Transverse colon (tissue), 4 donors: Measurements from ENCODE around the gene ZBTB40. TPM values are rescaled to one million over a fixed set of nuclear protein-coding genes. Genes with fewer than 3 reads are reported as not detected.

ENCODE experiments used
- DNase-seq: peaks from one replicate; pipeline ENCODE4 v3.0.0-alpha.2; 2019
- H3K27ac ChIP-seq, 4 donors: fragments of 200-600 bp; sonication (generic); 2 replicates each; pipeline ENCODE4 v1.5.1; 2016 to 2018; ENCODE audit warnings: inconsistent platforms in 4 of 4
- H3K27me3 ChIP-seq: fragments of 200-600 bp; sonication (generic); 2 replicates; pipeline ENCODE4 v1.5.1; 2017; ENCODE audit warnings: inconsistent platforms
- H3K36me3 ChIP-seq, 4 donors: fragments of 200-600 bp; sonication (generic); 2 replicates each; pipeline ENCODE4 v1.5.1; 2017 to 2019; ENCODE audit warnings: inconsistent platforms in 4 of 4
- H3K4me1 ChIP-seq, 4 donors: fragments of 200-600 bp; sonication (generic); 2 replicates each; pipeline ENCODE4 v1.5.1; 2017 to 2020; ENCODE audit warnings: inconsistent platforms in 4 of 4
- H3K4me3 ChIP-seq, 4 donors: fragments of 200-600 bp; sonication (generic); 1 replicate in 1 of 4; 2 replicates in 3 of 4; pipeline versions ENCODE4 v1.5.1 to v1.6.1; 2017 to 2019; ENCODE audit warnings: inconsistent platforms in 4 of 4
- H3K9me3 ChIP-seq, 2 donors: fragments of 200-600 bp; sonication (generic); 2 replicates each; pipeline ENCODE4 v1.5.1; 2017 to 2019; ENCODE audit warnings: inconsistent platforms in 2 of 2
- EP300 ChIP-seq: sonication (generic); formaldehyde crosslinking; IDR thresholded peaks from one replicate; pipeline ENCODE4 v1.6.1; 2017; ENCODE audit warnings: antibody characterized with exemption, low read depth
- POLR2A ChIP-seq: fragments of 450-650 bp; IDR thresholded peaks from one replicate; pipeline ENCODE4 v1.6.1; 2016; ENCODE audit warnings: antibody characterized with exemption, mild to moderate bottlenecking, moderate library complexity
- POLR2AphosphoS5 ChIP-seq, 3 donors: sonication (generic); formaldehyde crosslinking; IDR thresholded peaks; one replicate each; pipeline ENCODE4 v1.6.1; 2016; ENCODE audit warnings: antibody characterized with exemption in 3 of 3
- WGBS, 2 donors: methylation state at CpG; one replicate each; pipeline ENCODE4 v1.1.5; 2018; ENCODE audit warnings: low coverage in 1 of 2; 5-methylcytosine and 5-hydroxymethylcytosine counted together
- in situ Hi-C, 4 donors: fragments of 200-750 bp; cut with MboI; loops; one replicate each; pipeline versions ENCODE4 v1.15.0 to v1.15.1; 2017; ENCODE audit warnings: low sequenced_read_pairs in 3 of 4, low pct_ligation_motif_present in 1 of 4, low pct_unique_long_range_greater_than_20kb in 1 of 4
- intact Hi-C: fragments of 100-400 bp; cut with DNase I; formaldehyde crosslinking; loops from one replicate; pipeline ENCODE4 v1.15.1; 2023; ENCODE audit warnings: low total_unique reads
- total RNA-seq, 4 donors: library from RNA; depleted of rRNA; stranded (reverse); fragments of >200 nt; gene quantifications; one replicate each; pipeline ENCODE4 v1.1.0, GENCODE V29; 2016
- TF ChIP-seq, protein P1 (sequence below), 5 experiments: fragments of 200-600 bp in 3 of 5; fragments of 450-650 bp in 2 of 5; sonication (generic) in 3 of 5; IDR thresholded peaks; 1 replicate in 2 of 5; 2 replicates in 3 of 5; pipeline ENCODE4 v1.5.1; 2016 to 2017; ENCODE audit warnings: antibody characterized with exemption in 5 of 5, inconsistent platforms in 3 of 5, mild to moderate bottlenecking in 2 of 5, moderate library complexity in 1 of 5

ZBTB40 gene
- total RNA-seq, 4 donors from 2014 or later: 17.7 to 30.3 (median 21.1) TPM

DNA sequence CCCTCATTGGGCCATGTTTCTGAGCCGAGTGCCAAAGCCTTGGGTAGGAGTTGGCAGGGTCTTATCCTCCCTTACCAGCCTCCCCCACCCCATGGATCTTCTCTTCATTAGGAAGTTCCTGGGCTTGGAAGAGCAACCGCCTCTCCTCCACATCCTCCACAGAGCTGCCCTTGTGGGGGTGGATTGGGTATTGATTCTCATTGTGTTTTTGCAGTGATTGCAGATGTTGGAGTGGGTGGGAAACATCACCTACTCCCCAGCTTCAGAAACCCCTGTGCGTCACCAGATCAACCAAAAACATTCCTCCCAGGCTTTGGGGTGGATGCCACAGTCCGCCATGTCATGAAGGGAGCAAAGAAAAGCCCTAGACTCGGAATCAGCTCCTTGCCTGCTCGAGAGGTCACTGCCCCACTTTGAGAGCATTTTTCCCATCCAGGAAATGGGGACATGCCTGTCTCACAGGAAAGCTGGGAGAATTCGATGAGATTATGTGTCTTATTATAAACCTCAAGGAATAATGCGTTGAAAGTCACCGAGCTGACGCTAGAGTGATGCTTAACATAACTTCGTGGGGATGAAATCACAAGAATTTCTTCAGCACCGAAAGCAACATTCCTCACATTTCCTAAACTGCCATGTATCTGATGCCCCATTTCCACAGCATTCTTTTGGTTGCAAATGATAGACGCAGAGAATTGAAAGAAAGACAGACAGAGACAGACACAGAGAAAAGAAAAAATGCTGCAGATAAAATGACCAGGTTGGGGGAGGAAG is 44.7 kb upstream of the ZBTB40 start:
- in situ Hi-C loops: loop anchor here in 2 of 4 donors (25.0 kb wide), 2 partner anchors 270 to 530 kb away; partner anchors contain the start of gene WNT4 (in 2 of the 2)
- WGBS, 2 donors: 71 to 84% methylated on average over 8 to 13 of the region's 13 CpGs
- Histone ChIP-seq H3K36me3 (no peaks in the 10 kb centered on the region), H3K4me3 (no peak overlapping the region), H3K9me3 (no peaks in the 10 kb centered on the region), H3K27ac (no peak overlapping the region), H3K27me3 (peaks cover 22% of the 10 kb centered on the region), H3K4me1 (no peaks in the 10 kb centered on the region)
- TF ChIP-seq EP300: no peak
- no peak for TF ChIP-seq POLR2AphosphoS5 (IDR thresholded peaks at IDR 0.05)
- no peak for TF ChIP-seq POLR2A
- TF ChIP-seq, protein P1, sequence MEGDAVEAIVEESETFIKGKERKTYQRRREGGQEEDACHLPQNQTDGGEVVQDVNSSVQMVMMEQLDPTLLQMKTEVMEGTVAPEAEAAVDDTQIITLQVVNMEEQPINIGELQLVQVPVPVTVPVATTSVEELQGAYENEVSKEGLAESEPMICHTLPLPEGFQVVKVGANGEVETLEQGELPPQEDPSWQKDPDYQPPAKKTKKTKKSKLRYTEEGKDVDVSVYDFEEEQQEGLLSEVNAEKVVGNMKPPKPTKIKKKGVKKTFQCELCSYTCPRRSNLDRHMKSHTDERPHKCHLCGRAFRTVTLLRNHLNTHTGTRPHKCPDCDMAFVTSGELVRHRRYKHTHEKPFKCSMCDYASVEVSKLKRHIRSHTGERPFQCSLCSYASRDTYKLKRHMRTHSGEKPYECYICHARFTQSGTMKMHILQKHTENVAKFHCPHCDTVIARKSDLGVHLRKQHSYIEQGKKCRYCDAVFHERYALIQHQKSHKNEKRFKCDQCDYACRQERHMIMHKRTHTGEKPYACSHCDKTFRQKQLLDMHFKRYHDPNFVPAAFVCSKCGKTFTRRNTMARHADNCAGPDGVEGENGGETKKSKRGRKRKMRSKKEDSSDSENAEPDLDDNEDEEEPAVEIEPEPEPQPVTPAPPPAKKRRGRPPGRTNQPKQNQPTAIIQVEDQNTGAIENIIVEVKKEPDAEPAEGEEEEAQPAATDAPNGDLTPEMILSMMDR (IDR thresholded peaks at IDR 0.05): no peak
- intact Hi-C loops: no loop called here
- no peak for DNase-seq

DNA sequence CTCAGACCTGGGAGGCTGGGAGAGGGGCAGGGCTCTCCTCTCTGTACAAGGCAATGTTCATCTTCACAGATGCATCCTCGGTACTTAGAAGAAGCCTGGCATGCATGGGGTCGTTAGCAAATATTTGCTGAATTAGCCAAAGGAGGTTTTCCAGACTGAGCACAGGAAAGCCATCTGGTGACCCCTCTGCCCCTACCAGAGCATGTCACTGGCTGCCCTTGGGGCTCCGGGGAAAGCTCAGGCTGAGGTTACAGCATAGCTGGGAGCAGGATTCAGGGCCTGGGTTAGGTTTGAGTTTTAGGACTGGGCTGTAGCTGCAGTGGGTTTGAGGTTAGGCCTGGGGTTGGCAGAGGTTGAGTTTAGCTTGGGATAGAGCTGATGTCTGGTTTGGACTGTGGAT is 43.4 kb upstream of the ZBTB40 start:
- no peak for DNase-seq
- Histone ChIP-seq H3K9me3 (no peaks in the 10 kb centered on the region), H3K27ac (no peak overlapping the region), H3K27me3 (peaks cover 22% of the 10 kb centered on the region), H3K4me1 (no peaks in the 10 kb centered on the region), H3K4me3 (no peak overlapping the region), H3K36me3 (no peaks in the 10 kb centered on the region)
- intact Hi-C loops (no loop called here), in situ Hi-C loops (loop anchor here in 2 of 4 donors (25.0 kb wide), 2 partner anchors 271 to 529 kb away; partner anchors contain the start of gene WNT4 (in 2 of the 2))
- 64% methylated on average over 3 of the region's 3 CpGs; no CpG with 5 or more reads in 1 of the 2 donors for WGBS, 2 donors
- TF ChIP-seq, protein P1 (IDR thresholded peaks at IDR 0.05): no peak
- TF ChIP-seq POLR2AphosphoS5 (IDR thresholded peaks at IDR 0.05) (no peak), EP300 (no peak), POLR2A (no peak)

DNA sequence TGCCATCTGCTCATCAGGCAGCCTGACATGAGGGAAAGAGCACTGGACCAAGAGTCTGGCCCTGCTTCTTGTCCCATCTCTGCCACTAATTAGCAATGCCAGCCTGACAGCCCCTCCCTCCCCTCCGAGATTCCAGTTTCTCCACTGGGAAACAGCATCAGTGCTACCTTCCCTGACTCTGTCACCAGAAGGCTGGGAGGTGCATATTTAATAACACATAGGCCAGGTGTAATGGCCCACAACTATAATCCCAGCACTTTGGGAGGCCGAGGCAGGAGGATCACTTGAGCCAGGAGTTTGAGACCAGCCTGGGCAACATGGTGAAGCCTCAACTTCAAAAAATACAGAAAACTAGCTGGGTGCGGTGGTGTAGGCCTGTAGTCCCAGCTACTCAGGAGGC is 41.2 kb upstream of the ZBTB40 start:
- no peak for DNase-seq
- 75 to 96% methylated on average over 2 to 3 of the region's 3 CpGs for WGBS, 2 donors
- Histone ChIP-seq H3K4me3 (no peak overlapping the region), H3K27me3 (peaks cover 9% of the 10 kb centered on the region), H3K27ac (no peak overlapping the region), H3K36me3 (no peaks in the 10 kb centered on the region), H3K9me3 (no peaks in the 10 kb centered on the region), H3K4me1 (peaks cover 0 to 9% (median 0%) of the 10 kb centered on the region in 4 donors)
- in situ Hi-C loops (loop anchor here in 3 of 4 donors (10.0 to 25.0 kb wide), 4 partner anchors 234 to 527 kb away; partner anchors contain the start of genes WNT4 (in 2 of the 3) and C1QC (in 1 of the 3)), intact Hi-C loops (no loop called here)
- TF ChIP-seq EP300: no peak
- TF ChIP-seq POLR2AphosphoS5 (IDR thresholded peaks at IDR 0.05): no peak
- TF ChIP-seq POLR2A: no peak
- TF ChIP-seq, protein P1 (IDR thresholded peaks at IDR 0.05): no peak

DNA sequence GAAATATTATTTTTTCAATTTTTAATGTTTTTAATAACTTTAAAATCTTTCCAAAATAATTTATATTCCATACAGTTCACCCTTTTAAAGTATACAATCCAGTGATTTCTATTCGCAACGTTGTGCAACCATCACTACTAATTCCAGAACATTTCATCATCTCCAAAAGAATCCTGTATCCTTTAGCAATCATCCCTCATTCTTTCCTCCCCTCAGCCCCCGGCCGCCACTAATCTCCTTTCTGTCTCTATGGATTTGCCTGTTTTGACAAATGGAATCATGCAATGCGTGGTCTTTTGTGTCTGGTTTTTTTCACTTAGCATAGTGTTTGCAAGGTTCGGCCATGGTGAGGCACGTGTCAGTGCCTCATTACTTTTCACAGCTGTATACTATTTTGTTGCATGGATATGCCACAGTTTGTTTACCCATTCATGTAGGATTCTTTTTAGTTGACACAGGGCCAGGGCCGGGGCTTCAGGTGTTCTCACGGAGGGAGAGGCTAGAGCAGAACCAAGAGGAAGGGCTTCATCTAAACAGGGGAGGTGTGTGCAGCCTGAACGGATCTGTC is 40.6 kb upstream of the ZBTB40 start:
- 81 to 85% methylated on average over 8 to 10 of the region's 10 CpGs for WGBS, 2 donors
- Histone ChIP-seq H3K4me1 (peaks cover 0 to 9% (median 0%) of the 10 kb centered on the region in 4 donors), H3K27me3 (peaks cover 5% of the 10 kb centered on the region), H3K4me3 (no peak overlapping the region), H3K27ac (no peak overlapping the region), H3K9me3 (no peaks in the 10 kb centered on the region), H3K36me3 (no peaks in the 10 kb centered on the region)
- no peak for DNase-seq
- intact Hi-C loops (no loop called here), in situ Hi-C loops (loop anchor here in 3 of 4 donors (10.0 to 25.0 kb wide), 4 partner anchors 234 to 526 kb away; partner anchors contain the start of genes WNT4 (in 2 of the 3) and C1QC (in 1 of the 3))
- TF ChIP-seq EP300 (no peak), POLR2AphosphoS5 (IDR thresholded peaks at IDR 0.05) (no peak), POLR2A (no peak)
- TF ChIP-seq, protein P1 (IDR thresholded peaks at IDR 0.05): no peak
